Endothelial cell of umbilical vein (primary cell): Measurements from ENCODE around the gene SETSIP. TPM values are rescaled to one million over a fixed set of nuclear protein-coding genes. Genes with fewer than 3 reads are reported as not detected.

Experiments used
- BruUV-seq: library from RNA; stranded (reverse); fragments of 400-500 nt; replicated peaks from 2 replicates; lab custom pipeline; 2021; lab: Mats Ljungman, UMichigan
- CTCF ChIA-PET: fragments of 300-600, 350-600 bp; sonication (Branson Sonifier 250); formaldehyde crosslinking; loops from one replicate; lab custom pipeline; 2021; ENCODE audit warnings: antibody characterized with exemption, inconsistent platforms; lab: Charles Lee
- POLR2A ChIA-PET: fragments of 300-600, 350-600 bp; sonication (Branson Sonifier 250); formaldehyde crosslinking; loops from one replicate; lab custom pipeline; 2021; ENCODE audit warnings: antibody characterized with exemption, inconsistent platforms; lab: Charles Lee
- DNase-seq: peaks from one replicate; pipeline ENCODE4 v3.0.0-alpha.2; 2011; ENCODE audit warnings: low read depth, low spot score
- FAIRE-seq: peaks from 2 replicates; lab custom pipeline; 2011; peaks lifted over from hg19 to GRCh38; lab: Jason Lieb, UNC
- H2AFZ ChIP-seq: 2 replicates; pipeline ENCODE4 v1.6.0; 2012; ENCODE audit warnings: low read depth, low read length, control low read depth, inconsistent platforms
- H3K27ac ChIP-seq: 2 replicates; pipeline ENCODE4 v1.5.1; 2011; ENCODE audit warnings: low read depth, mild to moderate bottlenecking, control low read depth, low read length, moderate library complexity; ENCODE audit not compliant: insufficient read depth
- H3K27me3 ChIP-seq, 2 experiments: 2 replicates each; pipeline versions ENCODE4 v1.6.0 to v1.6.1; 2011; ENCODE audit warnings: low read length in 2 of 2, mixed read lengths in 1 of 2; ENCODE audit not compliant: control insufficient read depth in 2 of 2, insufficient read depth in 2 of 2
- H3K36me3 ChIP-seq, 2 experiments: 2 replicates in 1 of 2; 3 replicates in 1 of 2; pipeline ENCODE4 v1.5.1; 2011; ENCODE audit warnings: low read length in 2 of 2, mild to moderate bottlenecking in 1 of 2, moderate library complexity in 1 of 2; ENCODE audit not compliant: control insufficient read depth in 2 of 2, insufficient read depth in 2 of 2; ENCODE audit errors: extremely low read depth in 1 of 2
- H3K4me1 ChIP-seq: 3 replicates; pipeline ENCODE4 v1.5.1; 2011; ENCODE audit warnings: mild to moderate bottlenecking, low read length; ENCODE audit not compliant: control insufficient read depth, insufficient read depth; ENCODE audit errors: extremely low read depth
- H3K4me2 ChIP-seq: 2 replicates; pipeline ENCODE4 v1.6.1; 2011; ENCODE audit warnings: low read length, control low read depth, mixed read lengths; ENCODE audit not compliant: insufficient read depth
- H3K4me3 ChIP-seq, 3 experiments: fragments of 200-600 bp in 1 of 3; sonication (generic), shearing (Covaris generic) in 1 of 3; replicated peaks in 1 of 3; 2 replicates each; pipeline ENCODE4 v1.5.1; 2011 to 2016; ENCODE audit warnings: control low read depth in 3 of 3, low read length in 3 of 3, mild to moderate bottlenecking in 2 of 3, inconsistent platforms in 1 of 3, low read depth in 1 of 3, moderate library complexity in 1 of 3; ENCODE audit not compliant: insufficient read depth in 1 of 3
- H3K79me2 ChIP-seq: 2 replicates; pipeline ENCODE4 v1.6.0; 2012; ENCODE audit warnings: low read length, inconsistent platforms; ENCODE audit not compliant: control insufficient read depth, insufficient read depth
- H3K9ac ChIP-seq: replicated peaks from 2 replicates; pipeline ENCODE3; 2011; ENCODE audit warnings: low read length, control low read depth; ENCODE audit not compliant: insufficient read depth; ENCODE audit errors: extremely low read depth
- H3K9me1 ChIP-seq: replicated peaks from 3 replicates; pipeline ENCODE4 v1.6.0; 2011; ENCODE audit warnings: mild to moderate bottlenecking, low read length; ENCODE audit not compliant: control insufficient read depth, insufficient read depth; ENCODE audit errors: extremely low read depth
- H3K9me3 ChIP-seq: replicated peaks from 2 replicates; pipeline ENCODE4 v1.5.1; 2012; ENCODE audit warnings: low read length, inconsistent platforms; ENCODE audit not compliant: control insufficient read depth, insufficient read depth
- H4K20me1 ChIP-seq: replicated peaks from 2 replicates; pipeline ENCODE3; 2011; ENCODE audit warnings: mild to moderate bottlenecking, low read length; ENCODE audit not compliant: control insufficient read depth, insufficient read depth; ENCODE audit errors: extremely low read depth
- CTCF ChIP-seq, 2 donors: IDR thresholded peaks; 1 replicate in 1 of 2; 2 replicates in 1 of 2; pipeline ENCODE4 v1.5.1; 2011; ENCODE audit warnings: low read length in 2 of 2, mild to moderate bottlenecking in 2 of 2, moderate library complexity in 2 of 2, control low read depth in 1 of 2, inconsistent platforms in 1 of 2, low read depth in 1 of 2; ENCODE audit not compliant: insufficient read depth in 1 of 2; ENCODE audit errors: extremely low read depth in 1 of 2
- EZH2 ChIP-seq: IDR thresholded peaks from 2 replicates; pipeline ENCODE4 v1.6.1; 2012; ENCODE audit warnings: borderline replicate concordance, low read depth, mild to moderate bottlenecking, moderate library complexity, low read length, inconsistent platforms; ENCODE audit not compliant: severe bottlenecking
- FOS ChIP-seq: IDR thresholded peaks from 2 replicates; pipeline ENCODE4 v1.6.1; 2011; ENCODE audit warnings: mild to moderate bottlenecking, low read length, moderate library complexity, borderline replicate concordance; ENCODE audit not compliant: insufficient read depth
- GATA2 ChIP-seq: IDR thresholded peaks from 2 replicates; pipeline ENCODE4 v1.7.0; 2011; ENCODE audit warnings: low read depth, mild to moderate bottlenecking, moderate library complexity, mixed read lengths, low read length; ENCODE audit not compliant: insufficient read length, insufficient read depth
- JUN ChIP-seq: IDR thresholded peaks from 2 replicates; pipeline ENCODE4 v1.6.1; 2011; ENCODE audit warnings: borderline replicate concordance, low read depth; ENCODE audit not compliant: insufficient read length, insufficient read depth
- POLR2A ChIP-seq: IDR thresholded peaks from 2 replicates; pipeline ENCODE4 v1.6.1; 2012; ENCODE audit warnings: low read depth, mild to moderate bottlenecking, control low read depth, low read length
- POLR2AphosphoS5 ChIP-seq: IDR thresholded peaks from 2 replicates; pipeline ENCODE4 v1.6.1; 2012; ENCODE audit warnings: low read depth, mild to moderate bottlenecking, control low read depth, low read length, moderate library complexity; ENCODE audit not compliant: insufficient read depth
- dilution Hi-C: fragments of 300-500 bp; cut with MboI; formaldehyde crosslinking; loops from one replicate; pipeline ENCODE4 v1.15.0; 2019; ENCODE audit warnings: low sequenced_read_pairs; ENCODE audit not compliant: extremely low pct_ligation_motif_present
- intact Hi-C: fragments of 100-400 bp; cut with micrococcal nuclease; formaldehyde crosslinking; loops from one replicate; pipeline ENCODE4 v1.10.0; 2022
- polyA plus RNA-seq, 4 experiments: library from polyadenylated mRNA; depleted of rRNA in 3 of 4; stranded (reverse) in 3 of 4; unstranded in 1 of 4; fragments of >200 nt; gene quantifications; 2 replicates each; pipeline versions ENCODE4 v1.2.1 to v1.2.3, GENCODE V29; 2011 to 2012; ENCODE audit warnings: missing spikeins in 1 of 4
- total RNA-seq: library from RNA; stranded (reverse); gene quantifications from 2 replicates; pipeline ENCODE4 v1.2.3, GENCODE V29; 2021

Gene SETSIP
- total and polyA plus RNA-seq, 2 donors (not counting 3 experiments of a cell fraction or from before 2014, with no cell fraction given) = not detected

- FAIRE-seq (no peak), DNase-seq (no peak)
- Histone ChIP-seq H3K4me2 (no peak overlapping the region), H3K27me3 (no peaks in the 10 kb centered on the region), H3K9me3 (no peaks in the 10 kb centered on the region), H3K9ac (no peak overlapping the region), H3K4me3 (no peak overlapping the region), H3K36me3 (no peaks in the 10 kb centered on the region), H4K20me1 (no peaks in the 10 kb centered on the region), H2AFZ (no peak overlapping the region), H3K27ac (no peak overlapping the region), H3K4me1 (no peaks in the 10 kb centered on the region), H3K79me2 (no peaks in the 10 kb centered on the region), H3K9me1 (no peaks in the 10 kb centered on the region)
- no TSS peak for BruUV-seq
- ChIA-PET POLR2A (no interaction called here), CTCF (no interaction called here)
- dilution Hi-C loops (no loop called here), intact Hi-C loops (no loop called here)
- TF ChIP-seq EZH2 (no peak), CTCF (IDR thresholded peaks at IDR 0.05; ENCODE audit: extremely low read depth in 1 of 2, insufficient read depth in 1 of 2, low read depth in 1 of 2, low read length in 2 of 2) (no peak), POLR2AphosphoS5 (no peak), POLR2A (no peak), FOS (no peak), JUN (no peak), GATA2 (no peak)
Observed at GRCh38 chr1:92105546-92106081, 30.4 kb upstream of the SETSIP start.
